T-helper 1 cell treated with Interleukin-12 subunit alpha and Interleukin-12 subunit beta and Interleukin-4 antibody, amounts not matched to agents 30 μg/mL and 1 μg/mL, for 36 hours (primary cell): ENCODE data around the gene CA9.
"Not testable (repeated sequence)": the region's sequence is repeated elsewhere in the genome, so short reads cannot be mapped to it uniquely, and the experiment has no call there.

Experiments
- H3K27ac Mint-ChIP-seq: one replicate; pipeline ENCODE4 v1.8.0; 2021; ENCODE audit warnings: mild to moderate bottlenecking, mixed read lengths
- H3K27me3 Mint-ChIP-seq: one replicate; pipeline ENCODE4 v1.8.0; 2021; ENCODE audit warnings: low read depth, mixed read lengths
- H3K36me3 Mint-ChIP-seq: one replicate; pipeline ENCODE4 v1.8.0; 2021; ENCODE audit warnings: low read depth, mixed read lengths
- H3K4me1 Mint-ChIP-seq: one replicate; pipeline ENCODE4 v1.8.0; 2021; ENCODE audit warnings: low read depth, mixed read lengths
- H3K4me3 Mint-ChIP-seq: one replicate; pipeline ENCODE4 v1.8.0; 2021; ENCODE audit warnings: mild to moderate bottlenecking, moderate library complexity, mixed read lengths
- H3K9me3 Mint-ChIP-seq: one replicate; pipeline ENCODE4 v1.8.0; 2021; ENCODE audit warnings: mixed read lengths

Gene CA9

DNA sequence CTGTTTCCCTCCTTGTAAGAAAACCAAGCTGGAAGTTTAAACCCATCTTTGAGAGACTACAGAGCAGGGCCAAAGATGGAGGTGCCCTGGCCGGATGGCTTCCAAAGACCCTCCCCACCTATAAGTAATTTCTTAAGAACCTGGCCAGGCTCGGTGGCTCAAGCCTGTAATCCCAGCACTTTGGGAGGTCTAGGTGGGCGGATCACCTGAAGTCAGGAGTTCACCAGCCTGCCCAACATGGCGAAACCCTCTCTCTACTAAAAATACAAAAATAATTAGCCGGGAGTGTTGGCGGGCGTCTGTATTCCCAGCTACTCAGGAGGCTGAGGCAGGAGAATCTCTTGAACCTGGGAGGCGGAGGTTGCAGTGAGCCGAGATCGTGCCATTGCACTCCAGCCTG is 28.0 kb upstream of the CA9 start:
- Mint-ChIP-seq H3K36me3 (peaks cover 44% of the 10 kb centered on the region), H3K27ac (peak overlapping the region; percentile 99), H3K4me1 (peaks cover 44% of the 10 kb centered on the region), H3K4me3 (peak overlapping the region; percentile 99)
- not testable (repeated sequence) for H3K9me3 Mint-ChIP-seq, H3K27me3 Mint-ChIP-seq

DNA sequence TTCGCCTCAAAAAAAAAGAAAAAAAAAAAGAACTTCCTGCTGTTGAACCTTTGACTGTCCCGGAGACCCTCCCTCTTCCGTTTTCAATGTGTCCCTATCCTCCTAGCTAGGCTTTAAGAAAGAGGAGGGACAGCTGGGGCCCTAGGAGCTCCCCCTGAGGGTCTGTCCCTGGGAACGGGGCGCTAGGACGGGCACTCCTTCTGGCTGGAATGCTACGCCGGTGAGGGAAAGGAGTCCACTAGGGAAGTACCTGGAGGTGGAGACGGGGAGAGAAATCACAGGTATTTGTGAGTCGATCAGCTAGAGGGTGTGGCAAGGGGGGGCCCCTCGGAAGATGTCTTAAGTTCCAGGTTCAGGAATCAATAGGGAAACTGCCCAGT is 27.6 kb upstream of the CA9 start:
- H3K27ac Mint-ChIP-seq = peak overlapping the region; percentile 99
- peak overlapping the region; percentile 99 for H3K4me3 Mint-ChIP-seq
- no peaks in the 10 kb centered on the region for H3K27me3 Mint-ChIP-seq
- peaks cover 45% of the 10 kb centered on the region for H3K4me1 Mint-ChIP-seq
- H3K36me3 Mint-ChIP-seq = peaks cover 40% of the 10 kb centered on the region
- H3K9me3 Mint-ChIP-seq = peaks cover 6% of the 10 kb centered on the region

GRCh38 chr9:35646533-35647265 is 27.0 kb upstream of the CA9 start:
- H3K36me3 Mint-ChIP-seq = peaks cover 35% of the 10 kb centered on the region
- peak overlapping the region; percentile 99 for H3K27ac Mint-ChIP-seq
- peaks cover 46% of the 10 kb centered on the region for H3K4me1 Mint-ChIP-seq

DNA sequence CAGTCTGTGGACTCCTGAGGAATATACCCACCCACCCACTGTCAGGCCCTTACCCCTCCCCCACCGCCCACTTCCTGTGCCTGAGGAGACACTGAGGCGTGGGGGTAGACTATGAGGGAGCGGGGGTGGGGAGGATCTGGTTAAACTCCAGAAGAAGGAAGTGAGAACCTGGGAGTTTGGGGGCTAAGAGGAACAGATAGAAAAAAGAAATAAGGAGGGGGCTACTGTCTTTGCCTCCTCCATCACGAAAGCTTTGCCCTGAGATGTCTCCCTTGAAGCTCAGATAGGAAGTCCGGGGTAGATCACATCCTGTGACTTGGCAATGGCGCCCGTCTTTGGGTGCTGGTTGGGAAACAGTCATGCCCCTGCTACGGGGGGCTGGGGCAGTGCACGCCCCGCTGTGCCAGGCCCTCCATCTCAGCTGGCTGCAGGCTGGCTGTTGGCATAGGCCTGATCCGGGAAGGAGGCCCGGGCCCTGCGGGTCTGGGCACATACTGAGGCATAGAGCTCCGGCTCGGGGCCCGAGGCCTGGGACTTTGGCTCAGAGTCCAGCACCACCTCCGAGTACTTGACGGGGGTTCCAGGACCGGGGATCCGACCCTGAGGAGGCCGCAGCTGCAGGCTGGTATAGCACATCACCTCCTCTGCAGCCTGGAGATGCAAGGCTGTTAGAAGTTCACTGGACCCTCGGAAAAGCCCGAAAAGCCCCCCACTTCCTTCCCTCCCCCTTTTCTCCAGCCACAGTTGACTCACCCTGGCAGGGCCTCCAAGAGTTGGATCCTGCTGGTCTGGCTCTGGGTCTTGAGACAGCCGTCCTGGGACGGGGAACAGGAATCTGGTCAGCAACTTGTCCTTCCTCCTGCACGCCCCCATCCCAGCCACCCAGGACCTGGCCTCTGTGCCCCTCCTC is 24.0 kb upstream of the CA9 start:
- peak overlapping the region; percentile 99 for H3K27ac Mint-ChIP-seq
- peak overlapping the region; percentile 99 for H3K4me3 Mint-ChIP-seq
- H3K27me3 Mint-ChIP-seq = no peaks in the 10 kb centered on the region
- H3K9me3 Mint-ChIP-seq = no peaks in the 10 kb centered on the region
- H3K36me3 Mint-ChIP-seq = peaks cover 25% of the 10 kb centered on the region
- peaks cover 48% of the 10 kb centered on the region for H3K4me1 Mint-ChIP-seq

More at GRCh38 chr9:35646533-35647265, 27.0 kb upstream of the CA9 start:
- Mint-ChIP-seq H3K4me3 (peak overlapping the region; percentile 99), H3K27me3 (no peaks in the 10 kb centered on the region), H3K9me3 (peaks cover under 1% of the 10 kb centered on the region)

DNA sequence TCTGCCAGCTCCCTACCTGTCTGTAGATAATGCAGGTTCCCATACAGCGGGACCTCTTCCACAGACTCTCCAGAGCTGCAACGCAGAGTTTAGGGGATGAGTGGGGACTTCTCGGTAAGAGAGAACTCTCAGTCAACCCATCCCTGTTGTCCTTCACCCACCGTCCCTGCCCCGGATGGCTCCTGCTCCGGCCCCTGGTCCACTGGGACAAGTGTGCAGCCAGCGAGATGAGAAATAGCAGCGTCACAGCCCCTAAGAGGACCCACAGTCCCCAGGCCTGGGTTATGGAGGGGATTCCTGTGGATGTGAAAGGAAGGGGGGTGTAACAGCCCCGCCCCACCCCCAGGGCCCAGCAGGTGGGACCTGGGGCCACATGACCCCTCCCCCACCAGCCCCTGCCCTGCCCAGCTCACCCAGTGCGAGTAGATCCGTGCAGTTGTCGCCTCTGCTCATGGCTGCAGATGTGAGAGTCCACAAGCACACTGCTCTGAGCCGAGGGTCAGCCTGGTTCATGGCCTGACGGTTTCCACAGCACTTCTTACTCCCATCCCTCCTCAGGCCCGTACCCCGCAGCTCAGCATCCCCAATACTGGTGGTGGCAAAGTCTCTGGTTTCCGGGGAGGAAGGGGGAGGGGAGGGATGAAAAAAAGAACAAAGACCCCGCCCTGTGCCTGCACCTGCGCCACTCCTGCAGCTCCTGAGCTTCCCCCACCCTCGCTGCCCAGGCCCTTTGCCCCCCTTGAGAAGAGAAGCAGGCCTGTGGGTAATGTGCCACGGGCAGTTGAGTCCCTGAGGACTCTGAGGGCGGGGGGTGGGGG is 23.2 kb upstream of the CA9 start, which contains the start of gene SIT1:
Gene SIT1 (minus strand): TSS at position 591 of the 818 bp plus-strand sequence. CDS start 78 bp downstream, at position 513.
- Mint-ChIP-seq H3K27ac (peak within 1 kb of the TSS; percentile 99), H3K4me1 (peaks cover 45% of the 10 kb centered on the region), H3K27me3 (no peaks in the 10 kb centered on the region), H3K9me3 (no peaks in the 10 kb centered on the region), H3K36me3 (peaks cover 24% of the 10 kb centered on the region), H3K4me3 (peak within 1 kb of the TSS; percentile 99)

- Mint-ChIP-seq H3K4me3 (peak overlapping the region; percentile 50), H3K9me3 (no peaks in the 10 kb centered on the region), H3K27me3 (no peaks in the 10 kb centered on the region), H3K27ac (peak overlapping the region; percentile 26), H3K4me1 (peaks cover 53% of the 10 kb centered on the region), H3K36me3 (peaks cover 20% of the 10 kb centered on the region)
Measured at GRCh38 chr9:35651956-35652828, 21.5 kb upstream of the CA9 start.

- peaks cover 2% of the 10 kb centered on the region for H3K27me3 Mint-ChIP-seq
- H3K36me3 Mint-ChIP-seq = peaks cover 18% of the 10 kb centered on the region
- H3K4me3 Mint-ChIP-seq = no peak overlapping the region
- no peak overlapping the region for H3K27ac Mint-ChIP-seq
- no peaks in the 10 kb centered on the region for H3K9me3 Mint-ChIP-seq
- peaks cover 52% of the 10 kb centered on the region for H3K4me1 Mint-ChIP-seq
Measured at GRCh38 chr9:35652829-35653209, 20.9 kb upstream of the CA9 start.

GRCh38 chr9:35653611-35654010 is 20.1 kb upstream of the CA9 start:
- no peak overlapping the region for H3K27ac Mint-ChIP-seq
- no peak overlapping the region for H3K4me3 Mint-ChIP-seq

GRCh38 chr9:35656348-35656747 is 17.4 kb upstream of the CA9 start:
- Mint-ChIP-seq H3K36me3 (peaks cover 19% of the 10 kb centered on the region), H3K27ac (no peak overlapping the region), H3K4me1 (peaks cover 53% of the 10 kb centered on the region), H3K4me3 (peak overlapping the region; percentile 75), H3K9me3 (no peaks in the 10 kb centered on the region), H3K27me3 (peaks cover 4% of the 10 kb centered on the region)

More at GRCh38 chr9:35653611-35654010, 20.1 kb upstream of the CA9 start:
- H3K27me3 Mint-ChIP-seq = peaks cover 4% of the 10 kb centered on the region
- peaks cover 46% of the 10 kb centered on the region for H3K4me1 Mint-ChIP-seq
- peaks cover 13% of the 10 kb centered on the region for H3K36me3 Mint-ChIP-seq
- no peaks in the 10 kb centered on the region for H3K9me3 Mint-ChIP-seq

DNA sequence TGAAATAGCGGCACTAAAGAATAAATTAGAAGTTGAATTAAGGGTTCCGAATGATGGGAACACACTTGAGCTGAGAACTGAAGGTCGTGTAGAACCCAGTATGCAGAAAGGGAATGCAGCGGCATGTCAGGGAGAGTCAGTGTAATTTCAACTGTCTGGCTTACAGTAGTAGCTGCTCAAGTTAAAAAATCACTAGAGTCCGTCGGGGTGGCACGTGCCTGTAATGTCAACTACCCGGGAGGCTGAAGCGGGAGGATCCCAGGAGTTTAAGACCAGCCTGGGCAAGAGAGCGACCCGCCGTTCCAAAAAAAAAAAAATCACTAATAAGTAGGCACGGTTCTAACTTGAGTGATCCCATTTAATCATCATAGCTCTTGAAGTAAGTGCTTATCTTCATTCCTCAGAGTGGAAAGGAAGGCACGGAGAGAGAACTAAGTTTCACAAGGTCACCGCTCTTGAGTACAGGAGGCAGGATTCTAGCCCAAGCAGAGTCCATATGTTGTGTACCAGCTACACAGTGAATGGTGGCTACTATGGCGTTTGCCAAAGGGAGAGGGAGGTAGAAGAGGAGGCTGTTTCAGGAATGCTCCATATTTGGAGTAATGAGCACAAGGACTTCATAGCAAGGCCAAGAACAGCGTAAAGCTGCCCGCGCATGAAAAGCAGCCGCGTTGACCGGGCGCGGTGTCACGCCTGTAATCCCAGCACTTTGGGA is 16.7 kb upstream of the CA9 start:
- H3K27ac Mint-ChIP-seq = peak overlapping the region; percentile 100
- H3K9me3 Mint-ChIP-seq = no peaks in the 10 kb centered on the region

DNA sequence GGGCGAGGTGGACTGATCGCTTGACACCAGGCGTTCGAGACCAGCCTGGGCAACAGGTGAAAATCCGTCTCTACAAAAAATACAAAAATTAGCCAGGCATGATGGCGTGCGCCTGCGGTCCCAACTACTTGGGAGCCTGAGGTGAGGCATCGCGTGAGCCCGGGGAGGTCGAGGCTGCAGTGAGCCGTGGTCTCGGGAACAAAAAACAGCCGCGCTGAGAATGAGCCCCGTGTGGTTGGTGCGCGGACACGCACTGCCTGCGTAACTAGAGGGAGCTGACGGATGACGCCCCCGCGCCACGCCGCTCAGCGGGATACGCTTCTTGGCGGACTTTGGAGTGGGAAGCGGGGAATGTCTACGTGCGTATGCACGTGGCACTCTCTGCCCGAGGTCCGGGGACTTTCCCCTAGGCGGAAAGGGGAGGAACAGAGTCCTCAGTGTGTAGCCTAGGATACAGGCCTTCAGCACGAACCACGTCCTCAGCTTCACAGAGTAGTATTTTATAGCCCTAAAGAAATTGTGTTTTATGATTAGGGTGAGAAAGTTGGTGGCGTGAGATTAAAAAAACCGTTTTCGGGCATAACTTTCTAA is 16.1 kb upstream of the CA9 start, which contains the start of gene RMRP:
Gene RMRP (minus strand): TSS at position 474 of the 591 bp plus-strand sequence.
- Mint-ChIP-seq H3K27me3 (peaks cover 4% of the 10 kb centered on the region), H3K4me1 (peaks cover 56% of the 10 kb centered on the region), H3K4me3 (peak within 1 kb of the TSS; percentile 90), H3K9me3 (no peaks in the 10 kb centered on the region), H3K36me3 (peaks cover 28% of the 10 kb centered on the region), H3K27ac (peak within 1 kb of the TSS; percentile 100)

More for the DNA sequence above, 16.7 kb upstream of the CA9 start:
- peaks cover 23% of the 10 kb centered on the region for H3K36me3 Mint-ChIP-seq
- H3K4me3 Mint-ChIP-seq = peak overlapping the region; percentile 75
- H3K27me3 Mint-ChIP-seq = peaks cover 4% of the 10 kb centered on the region
- H3K4me1 Mint-ChIP-seq = peaks cover 52% of the 10 kb centered on the region

DNA sequence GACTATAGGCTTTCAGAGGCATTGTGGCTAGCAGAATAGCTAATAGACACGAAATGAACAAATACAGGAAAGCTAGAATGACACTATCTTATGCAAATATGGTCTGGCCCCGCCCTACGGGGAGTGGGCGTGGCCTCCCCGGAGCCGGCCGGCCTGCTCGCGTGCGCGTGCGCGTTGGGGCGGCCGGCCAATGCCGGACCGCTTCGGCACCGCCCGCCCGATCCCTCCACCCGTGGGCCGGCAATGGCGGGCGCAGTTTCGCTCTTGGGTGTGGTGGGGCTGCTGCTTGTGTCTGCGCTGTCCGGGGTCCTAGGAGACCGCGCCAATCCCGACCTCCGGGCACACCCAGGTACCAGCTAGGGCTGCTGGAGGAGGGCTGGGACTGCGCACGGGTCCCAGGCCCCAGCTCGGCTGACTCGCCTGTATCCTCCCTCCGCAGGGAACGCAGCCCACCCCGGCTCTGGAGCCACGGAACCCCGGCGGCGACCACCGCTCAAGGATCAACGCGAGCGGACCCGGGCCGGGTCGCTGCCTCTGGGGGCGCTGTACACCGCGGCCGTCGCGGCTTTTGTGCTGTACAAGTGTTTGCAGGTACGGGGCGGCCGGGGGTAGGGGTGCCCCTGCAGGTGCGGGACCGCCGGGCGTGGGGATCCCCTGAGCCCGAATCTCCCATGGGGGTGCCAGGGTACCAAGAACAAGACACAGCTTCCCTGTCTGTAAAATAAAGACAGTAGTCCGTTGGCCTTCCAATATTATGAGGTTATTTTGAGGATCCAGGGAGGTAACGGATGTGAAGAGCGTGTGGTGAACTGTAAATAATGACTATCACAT is 15.4 kb upstream of the CA9 start, which contains the start of gene CCDC107:
Gene CCDC107 (plus strand): TSS at position 156 of the 831 bp plus-strand sequence. CDS start 88 bp downstream, at position 244.
- Mint-ChIP-seq H3K36me3 (peaks cover 29% of the 10 kb centered on the region), H3K4me1 (peaks cover 60% of the 10 kb centered on the region)

More for the DNA sequence above, 15.4 kb upstream of the CA9 start, which contains the start of gene CCDC107:
- Mint-ChIP-seq H3K9me3 (no peaks in the 10 kb centered on the region), H3K27ac (peak within 1 kb of the TSS; percentile 100), H3K27me3 (peaks cover 4% of the 10 kb centered on the region), H3K4me3 (peak within 1 kb of the TSS; percentile 90)
